Smooth muscle cell (in vitro differentiated cells): ENCODE results near the gene CPNE5. TPM values are rescaled to one million over a fixed set of nuclear protein-coding genes. Genes with fewer than 3 reads are reported as not detected.

Source experiments
- DNase-seq: peaks from one replicate; lab custom pipeline; 2025; ENCODE audit not compliant: unreplicated experiment; lab: John Stamatoyannopoulos, UW
- H2AFZ ChIP-seq: fragments of 200-600 bp; sonication (generic); 2 replicates; pipeline ENCODE4 v1.6.0; 2016; ENCODE audit warnings: antibody characterized with exemption, low read depth, mild to moderate bottlenecking
- H3F3A ChIP-seq: fragments of 200-600 bp; sonication (generic); 2 replicates; pipeline ENCODE4 v1.6.0; 2017; ENCODE audit warnings: antibody characterized with exemption, low read depth
- H3K27ac ChIP-seq: fragments of 200-600 bp; sonication (generic); 2 replicates; pipeline ENCODE4 v1.5.1; 2016; ENCODE audit warnings: low read depth, mild to moderate bottlenecking
- H3K27me3 ChIP-seq: fragments of 200-600 bp; sonication (generic); 2 replicates; pipeline ENCODE4 v1.6.1; 2016; ENCODE audit warnings: low read depth, mild to moderate bottlenecking
- H3K36me3 ChIP-seq: fragments of 200-600 bp; sonication (generic); 2 replicates; pipeline ENCODE4 v1.5.1; 2016; ENCODE audit warnings: low read depth
- H3K4me1 ChIP-seq: fragments of 200-600 bp; sonication (generic); 2 replicates; pipeline ENCODE4 v1.5.1; 2016; ENCODE audit warnings: low read depth
- H3K4me2 ChIP-seq: fragments of 200-600 bp; sonication (generic); 2 replicates; pipeline ENCODE4 v1.6.0; 2016; ENCODE audit warnings: mild to moderate bottlenecking
- H3K4me3 ChIP-seq: fragments of 200-600 bp; sonication (generic); 2 replicates; pipeline ENCODE4 v1.5.1; 2016; ENCODE audit warnings: mild to moderate bottlenecking
- H3K79me2 ChIP-seq: fragments of 200-600 bp; sonication (generic); 2 replicates; pipeline ENCODE4 v1.6.0; 2016; ENCODE audit warnings: low read depth, mild to moderate bottlenecking
- H3K9ac ChIP-seq: fragments of 200-600 bp; sonication (generic); 2 replicates; pipeline ENCODE4 v1.6.0; 2016; ENCODE audit warnings: low read depth
- H3K9me3 ChIP-seq: fragments of 200-600 bp; sonication (generic); replicated peaks from 2 replicates; pipeline ENCODE4 v1.5.1; 2016; ENCODE audit warnings: low read depth
- H4K20me1 ChIP-seq: fragments of 200-600 bp; sonication (generic); 2 replicates; pipeline ENCODE4 v1.6.0; 2016; ENCODE audit warnings: low read depth
- WGBS: methylation state at CpG from one replicate; pipeline ENCODE4 v1.1.7; 2016; ENCODE audit warnings: low lambda C conversion rate; 5-methylcytosine and 5-hydroxymethylcytosine counted together
- polyA plus RNA-seq: library from polyadenylated mRNA; unstranded; fragments of >200 nt; fragmentation: Nextera tagmentation; extraction: Ambion mirVana; gene quantifications from 2 replicates; pipeline ENCODE4 v1.2.1, GENCODE V29; 2016
- total RNA-seq: library from RNA; depleted of rRNA; stranded (reverse); fragments of >200 nt; gene quantifications from 2 replicates; pipeline ENCODE4 v1.2.3, GENCODE V29; 2014
- TF ChIP-seq, protein P1 (sequence below): fragments of 200-600 bp; sonication (generic); IDR thresholded peaks from 2 replicates; pipeline ENCODE4 v1.5.1; 2017; ENCODE audit warnings: borderline replicate concordance, mild to moderate bottlenecking, antibody characterized with exemption; ENCODE audit not compliant: insufficient read depth, poor library complexity, severe bottlenecking

The CPNE5 gene
- total and polyA plus RNA-seq, 2 experiments from 2014 or later = 1.0 TPM; not detected in 1

DNA sequence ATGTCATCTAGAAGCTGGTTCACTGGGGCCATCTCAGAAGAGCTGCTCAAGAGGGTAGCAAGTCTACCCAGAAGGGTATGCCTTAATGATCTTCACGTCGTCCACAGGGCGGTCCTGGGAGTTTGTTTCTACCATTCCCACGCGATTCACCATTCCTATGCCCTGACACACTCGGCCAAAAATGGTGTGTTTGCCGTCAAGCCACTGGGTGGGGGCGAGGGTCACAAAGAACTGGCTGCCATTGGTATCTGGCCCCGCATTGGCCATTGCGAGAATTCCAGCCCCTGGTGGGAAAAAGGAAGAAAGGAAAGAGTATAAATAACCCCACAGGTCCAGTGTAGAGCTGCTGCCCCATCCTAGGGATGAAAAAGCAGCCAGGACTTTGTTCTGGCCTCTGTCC, 16.5 kb upstream of the CPNE5 start:
- H3F3A ChIP-seq = peaks cover 4% of the 10 kb centered on the region
- no peaks in the 10 kb centered on the region for H3K79me2 ChIP-seq
- no peaks in the 10 kb centered on the region for H3K4me1 ChIP-seq
- no peak for DNase-seq
- H4K20me1 ChIP-seq = no peaks in the 10 kb centered on the region
- H3K27ac ChIP-seq = no peak overlapping the region
- no peak overlapping the region for H2AFZ ChIP-seq
- H3K9me3 ChIP-seq = no peaks in the 10 kb centered on the region
- no peak overlapping the region for H3K4me2 ChIP-seq
- no peaks in the 10 kb centered on the region for H3K27me3 ChIP-seq
- no peak overlapping the region for H3K9ac ChIP-seq
- H3K36me3 ChIP-seq = no peaks in the 10 kb centered on the region
- TF ChIP-seq, protein P1, sequence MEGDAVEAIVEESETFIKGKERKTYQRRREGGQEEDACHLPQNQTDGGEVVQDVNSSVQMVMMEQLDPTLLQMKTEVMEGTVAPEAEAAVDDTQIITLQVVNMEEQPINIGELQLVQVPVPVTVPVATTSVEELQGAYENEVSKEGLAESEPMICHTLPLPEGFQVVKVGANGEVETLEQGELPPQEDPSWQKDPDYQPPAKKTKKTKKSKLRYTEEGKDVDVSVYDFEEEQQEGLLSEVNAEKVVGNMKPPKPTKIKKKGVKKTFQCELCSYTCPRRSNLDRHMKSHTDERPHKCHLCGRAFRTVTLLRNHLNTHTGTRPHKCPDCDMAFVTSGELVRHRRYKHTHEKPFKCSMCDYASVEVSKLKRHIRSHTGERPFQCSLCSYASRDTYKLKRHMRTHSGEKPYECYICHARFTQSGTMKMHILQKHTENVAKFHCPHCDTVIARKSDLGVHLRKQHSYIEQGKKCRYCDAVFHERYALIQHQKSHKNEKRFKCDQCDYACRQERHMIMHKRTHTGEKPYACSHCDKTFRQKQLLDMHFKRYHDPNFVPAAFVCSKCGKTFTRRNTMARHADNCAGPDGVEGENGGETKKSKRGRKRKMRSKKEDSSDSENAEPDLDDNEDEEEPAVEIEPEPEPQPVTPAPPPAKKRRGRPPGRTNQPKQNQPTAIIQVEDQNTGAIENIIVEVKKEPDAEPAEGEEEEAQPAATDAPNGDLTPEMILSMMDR = no peak
- H3K4me3 ChIP-seq = no peak overlapping the region
- 85% methylated on average over 10 of the region's 10 CpGs for WGBS

DNA sequence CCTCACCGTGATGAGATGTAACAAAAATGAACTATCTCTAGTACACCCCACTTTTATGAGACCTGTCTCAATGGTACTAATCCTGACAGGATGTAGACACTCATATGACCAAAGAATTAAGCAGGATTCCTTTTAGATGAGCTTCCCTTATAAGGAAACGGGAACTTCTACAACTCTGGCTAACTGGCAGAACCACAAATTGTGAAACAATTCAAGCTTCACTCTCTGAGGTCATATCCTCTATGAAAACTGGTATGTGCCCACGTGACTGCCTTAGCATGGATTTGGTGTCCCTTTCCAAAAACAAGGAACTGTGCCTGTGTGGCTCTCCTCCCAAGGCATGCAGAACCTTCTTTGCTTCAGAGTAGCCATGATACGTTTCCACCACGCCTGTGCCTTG, 14.1 kb upstream of the CPNE5 start:
- H3K27ac ChIP-seq = peak overlapping the region; percentile 75
- H4K20me1 ChIP-seq = no peaks in the 10 kb centered on the region
- H3K79me2 ChIP-seq = no peaks in the 10 kb centered on the region
- no peak overlapping the region for H3K4me3 ChIP-seq
- TF ChIP-seq, protein P1 = no peak
- H3K36me3 ChIP-seq = no peaks in the 10 kb centered on the region
- H3K27me3 ChIP-seq = no peaks in the 10 kb centered on the region
- 48% methylated on average over 5 of the region's 5 CpGs for WGBS
- H3K9ac ChIP-seq = no peak overlapping the region
- H3K9me3 ChIP-seq = no peaks in the 10 kb centered on the region
- H3K4me2 ChIP-seq = peak overlapping the region; percentile 9
- no peak overlapping the region for H2AFZ ChIP-seq
- peaks cover 12% of the 10 kb centered on the region for H3K4me1 ChIP-seq
- DNase-seq = no peak
- peaks cover 8% of the 10 kb centered on the region for H3F3A ChIP-seq

DNA sequence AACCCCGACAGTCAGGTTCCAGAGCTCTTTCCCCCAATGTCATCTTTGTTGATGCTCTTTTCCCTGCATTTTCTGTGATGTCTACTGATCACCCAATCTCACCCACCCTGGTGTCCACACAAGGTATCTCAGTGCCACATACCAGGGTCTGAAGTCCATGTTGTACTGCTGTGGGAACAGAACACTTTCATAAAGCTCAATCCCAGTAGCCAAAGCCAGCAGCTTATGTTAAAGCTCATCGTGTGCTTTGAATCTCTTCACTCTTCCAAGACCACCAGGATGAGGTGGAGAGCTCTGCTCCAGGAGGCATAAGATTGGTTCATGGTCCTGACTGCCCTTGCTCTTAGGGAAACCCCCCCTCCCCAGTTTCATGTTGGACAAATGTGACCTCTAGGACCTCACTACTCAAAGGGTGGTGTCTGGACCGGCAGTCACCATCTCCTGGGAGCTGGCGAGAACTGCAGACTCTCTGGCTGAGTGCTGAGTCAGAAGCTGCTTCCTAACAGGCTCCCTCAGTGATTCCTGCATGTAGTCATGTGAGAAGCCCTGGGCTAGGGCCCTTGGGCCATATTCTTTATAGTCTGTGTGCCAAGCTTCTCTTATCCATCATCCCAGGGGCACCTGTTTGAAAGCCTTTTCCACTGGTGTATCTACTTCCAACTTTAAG, 13.4 kb upstream of the CPNE5 start:
- Histone ChIP-seq H3K9me3 (no peaks in the 10 kb centered on the region), H3K36me3 (no peaks in the 10 kb centered on the region), H3K9ac (no peak overlapping the region), H3F3A (peaks cover 9% of the 10 kb centered on the region), H3K27me3 (no peaks in the 10 kb centered on the region), H3K27ac (peak overlapping the region; percentile 75), H3K4me1 (peaks cover 17% of the 10 kb centered on the region), H2AFZ (no peak overlapping the region), H3K4me3 (no peak overlapping the region), H3K79me2 (no peaks in the 10 kb centered on the region), H4K20me1 (no peaks in the 10 kb centered on the region), H3K4me2 (no peak overlapping the region)
- TF ChIP-seq, protein P1 = no peak
- 51% methylated on average over 4 of the region's 4 CpGs for WGBS
- no peak for DNase-seq

DNA sequence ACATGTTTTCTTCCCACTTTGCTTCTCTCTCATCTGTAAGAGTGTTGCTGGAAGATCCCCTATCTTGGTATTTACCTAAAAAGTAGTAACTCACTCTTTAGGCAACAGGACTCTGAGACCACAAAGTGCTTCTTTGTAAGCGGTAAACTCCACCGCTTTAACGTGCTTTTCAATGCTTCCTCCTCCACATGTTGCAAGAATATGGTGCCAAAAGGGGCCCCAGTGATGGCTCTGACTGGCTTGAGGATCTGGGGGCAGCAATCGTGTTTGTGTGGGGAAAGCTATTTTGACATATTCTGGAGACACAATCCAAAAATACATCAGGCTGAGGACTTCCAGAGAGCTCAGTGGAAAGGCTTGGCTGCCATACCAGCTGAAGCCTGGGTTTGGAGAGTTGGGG, 12.4 kb upstream of the CPNE5 start:
- Histone ChIP-seq H3K4me1 (peaks cover 17% of the 10 kb centered on the region), H3F3A (peaks cover 9% of the 10 kb centered on the region), H3K9me3 (no peaks in the 10 kb centered on the region), H3K79me2 (no peaks in the 10 kb centered on the region), H2AFZ (no peak overlapping the region), H3K27ac (no peak overlapping the region), H3K36me3 (no peaks in the 10 kb centered on the region), H3K4me3 (no peak overlapping the region), H3K9ac (no peak overlapping the region), H3K4me2 (no peak overlapping the region), H4K20me1 (no peaks in the 10 kb centered on the region), H3K27me3 (no peaks in the 10 kb centered on the region)
- 62% methylated on average over 4 of the region's 4 CpGs for whole genome bisulfite sequencing
- TF ChIP-seq, protein P1 = no peak
- no peak for DNase-seq
